Posterior cingulate gyrus (tissue), 11 donors: ENCODE results near the gene LMO1.
A peak's percentile ranks its signal among the peaks of the same experiment; 100 is the strongest.

Source experiments
- DNase-seq, 10 donors: peaks; one replicate each; pipeline versions ENCODE4 v3.0.0 to v3.0.0-alpha.2; 2020 to 2021; ENCODE audit warnings: mixed read lengths in 3 of 10
- intact Hi-C: fragments of 100-400 bp; cut with DNase I; formaldehyde crosslinking; loops from one replicate; pipeline ENCODE4 v1.15.1; 2023

LMO1 gene

GRCh38 chr11:8230921-8231847, 32.5 kb downstream of the LMO1 start:
- intact Hi-C loops: no loop called here
- DNase-seq: peak in 1 of 10 donors; percentile 68

DNA sequence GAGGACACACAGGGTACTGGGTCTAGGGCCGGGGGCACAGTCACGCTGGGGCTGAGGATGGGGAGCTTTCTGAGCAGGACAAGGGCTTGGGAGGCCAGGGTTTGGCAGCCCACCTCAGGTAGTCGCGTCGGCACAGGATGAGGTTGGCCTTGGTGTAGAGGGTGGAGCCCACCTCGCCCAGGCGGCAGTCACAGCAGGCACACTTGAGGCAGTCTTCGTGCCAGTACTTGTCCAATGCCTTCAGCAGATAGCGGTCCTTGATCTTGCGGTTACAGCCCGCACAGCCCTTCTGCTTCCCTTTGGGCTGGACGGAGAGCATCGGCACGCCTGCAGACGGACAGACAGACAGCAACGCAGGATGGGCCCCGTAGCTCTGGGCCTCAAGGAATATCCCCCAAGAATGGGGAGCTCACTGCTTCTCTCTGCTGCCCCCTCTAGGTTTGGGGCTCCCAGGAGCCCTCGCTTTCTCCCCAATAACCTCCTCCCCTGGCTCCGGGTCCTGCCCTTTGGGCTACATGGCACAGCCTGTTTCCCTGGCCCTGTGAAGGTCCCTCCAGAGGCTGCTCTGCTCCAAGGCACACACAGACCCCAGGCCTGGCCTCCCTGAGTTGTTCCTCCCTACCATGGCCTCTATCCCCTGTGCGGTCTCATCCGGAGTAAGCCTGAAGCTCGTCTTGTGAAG, 33.4 kb downstream of the LMO1 start:
- intact Hi-C loops: no loop called here

DNA sequence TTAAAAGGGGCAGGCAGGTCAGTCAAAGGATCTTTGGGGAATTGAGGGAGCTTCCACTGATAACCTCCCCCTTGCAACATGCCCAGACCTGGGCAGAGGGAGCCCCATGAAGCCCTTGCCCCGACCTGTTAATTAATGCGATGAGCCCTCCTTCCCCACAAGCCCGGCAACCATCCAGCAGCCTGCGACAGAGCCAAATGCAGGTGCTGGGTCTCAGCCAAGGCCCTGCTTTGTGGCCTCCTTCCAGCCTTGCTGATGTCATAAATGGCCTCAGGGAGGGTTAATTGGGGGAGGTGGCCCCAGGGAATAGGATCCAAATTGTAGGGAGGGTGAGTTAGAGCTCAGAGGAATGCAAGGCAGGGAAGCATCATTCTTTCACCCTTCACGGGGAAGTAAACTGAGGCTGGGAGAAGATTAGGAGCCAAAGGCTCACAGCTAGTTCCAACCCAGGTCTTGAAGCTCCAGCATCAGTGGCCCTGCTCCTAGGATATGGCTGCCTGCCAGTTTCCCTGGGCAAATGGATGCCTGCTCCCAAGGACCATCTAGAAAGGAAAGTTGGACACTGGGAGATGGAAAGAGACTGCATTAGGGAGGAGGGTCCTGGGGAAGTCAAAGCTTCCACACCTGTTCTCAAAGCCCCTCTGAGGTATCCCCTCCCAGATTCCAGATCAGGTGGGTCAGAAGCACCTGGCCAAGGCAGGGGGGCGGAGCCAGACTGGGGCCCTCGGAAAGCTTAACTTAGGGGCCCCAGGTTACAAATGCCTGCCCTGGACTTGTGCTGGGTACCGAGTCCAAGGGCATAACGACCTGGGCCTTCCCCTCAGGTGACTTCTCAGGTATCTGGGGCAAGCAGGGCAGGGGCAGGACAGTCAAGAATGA, 34.1 kb downstream of the LMO1 start:
- DNase-seq: peak in 1 of 10 donors; percentile 58
- intact Hi-C loops: loop anchor here (2.0 to 5.0 kb wide), 2 partner anchors 27 to 37 kb away; no protein-coding TSS in a partner anchor

More for the DNA sequence above, 33.4 kb downstream of the LMO1 start:
- DNase-seq: peak in 2 of 10 donors; percentile 65

DNA sequence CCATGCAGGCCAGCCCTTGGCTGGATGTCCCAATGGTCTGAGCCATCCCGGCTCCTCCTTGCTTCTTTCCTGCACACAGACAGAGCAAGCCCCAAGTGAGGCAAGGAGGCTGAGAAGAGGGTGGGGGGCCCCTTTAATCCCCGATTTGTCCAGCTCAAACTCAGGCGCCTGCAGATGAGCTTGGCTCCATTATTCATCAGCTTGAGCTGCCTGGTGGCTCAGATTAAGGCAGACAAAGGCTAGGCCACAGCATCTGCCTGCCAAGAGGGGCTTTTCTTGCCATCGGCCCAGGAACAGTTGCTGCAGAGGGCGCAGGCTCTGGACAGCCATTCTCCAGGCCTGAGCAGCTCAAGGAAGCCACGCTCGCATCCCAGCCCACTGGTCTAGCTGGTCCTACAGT, 35.4 kb downstream of the LMO1 start:
- DNase-seq: peak in 2 of 10 donors; percentile 34 to 59
- intact Hi-C loops: loop anchor here (2.0 to 5.0 kb wide), 2 partner anchors 29 to 36 kb away; no protein-coding TSS in a partner anchor

DNA sequence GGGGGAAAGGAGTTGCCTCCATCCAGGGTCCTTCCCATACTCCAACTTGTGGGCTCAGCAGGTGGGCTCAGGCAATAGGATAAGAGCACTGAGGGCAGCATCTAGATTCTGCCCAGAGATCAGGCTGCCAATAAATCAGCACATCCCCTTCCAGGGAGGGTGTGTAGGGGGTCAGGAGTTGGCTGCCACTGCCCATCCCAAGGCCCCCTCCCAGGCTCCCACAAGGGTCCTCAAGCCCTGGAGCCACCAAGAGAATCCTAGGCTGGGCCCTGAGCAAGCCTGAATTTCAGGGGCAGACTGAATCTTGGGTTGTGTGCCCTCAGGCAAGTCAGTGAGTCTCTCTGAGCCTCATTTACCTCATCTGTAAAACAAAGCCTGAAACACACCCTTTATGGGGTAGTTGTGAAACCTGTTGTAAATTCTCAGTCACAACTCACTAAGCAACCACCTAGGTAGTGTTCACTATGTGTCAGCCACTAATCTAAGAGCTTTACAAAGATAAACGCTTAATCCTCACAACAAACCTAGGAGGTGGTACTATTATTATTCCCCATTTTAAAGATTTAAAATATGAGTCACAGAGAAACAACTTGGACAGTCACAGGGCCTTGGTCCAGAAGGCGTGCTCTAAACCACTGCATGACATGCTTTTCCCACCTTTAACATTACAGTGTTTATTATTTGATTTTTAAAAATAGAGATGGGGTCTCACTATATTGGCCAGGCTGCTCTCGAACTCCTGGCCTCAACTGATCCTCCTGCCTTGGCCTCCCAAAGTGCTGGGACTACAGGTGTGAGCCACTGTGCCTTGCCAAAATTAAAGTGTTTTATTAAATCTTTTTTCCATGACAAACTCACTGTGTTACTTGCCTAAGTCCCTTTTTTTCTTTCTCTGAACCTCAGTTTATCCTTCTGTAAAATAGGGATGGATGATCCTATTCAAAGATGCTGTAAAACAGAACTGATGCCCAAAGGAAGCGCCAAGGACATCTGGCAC, 36.2 kb downstream of the LMO1 start:
- intact Hi-C loops: loop anchor here (2.0 to 5.0 kb wide), 2 partner anchors 29 to 35 kb away; no protein-coding TSS in a partner anchor
- peak in 2 of 10 donors; percentile 16 to 52 for DNase-seq

DNA sequence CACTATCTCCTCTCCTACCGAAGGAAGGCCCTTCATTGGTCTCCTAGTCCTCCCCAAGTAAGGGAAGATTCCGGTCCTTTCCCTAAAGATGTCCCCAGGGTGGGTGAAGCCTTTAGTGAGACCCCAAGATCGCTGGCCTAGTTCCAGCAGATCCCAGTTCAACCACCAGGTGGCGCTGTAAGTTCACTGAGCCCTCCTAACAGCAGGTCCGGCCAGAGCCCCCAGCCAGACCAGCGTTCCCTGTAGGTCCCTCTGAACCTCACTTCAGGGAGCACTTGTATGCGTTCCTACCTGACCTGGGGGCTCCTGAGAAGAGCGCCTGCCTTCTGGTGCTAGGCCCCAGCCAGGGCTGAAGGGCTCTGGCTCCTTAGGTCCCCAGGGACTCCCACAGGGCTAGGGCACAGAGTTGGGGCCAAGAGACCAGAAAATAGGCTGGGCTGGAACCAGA, 38.1 kb downstream of the LMO1 start:
- intact Hi-C loops: loop anchor here (1.0 to 5.0 kb wide), 3 partner anchors 33 to 341 kb away; partner anchors contain the start of gene LMO1
- peak; percentile 59 to 96 (median 82) for DNase-seq

DNA sequence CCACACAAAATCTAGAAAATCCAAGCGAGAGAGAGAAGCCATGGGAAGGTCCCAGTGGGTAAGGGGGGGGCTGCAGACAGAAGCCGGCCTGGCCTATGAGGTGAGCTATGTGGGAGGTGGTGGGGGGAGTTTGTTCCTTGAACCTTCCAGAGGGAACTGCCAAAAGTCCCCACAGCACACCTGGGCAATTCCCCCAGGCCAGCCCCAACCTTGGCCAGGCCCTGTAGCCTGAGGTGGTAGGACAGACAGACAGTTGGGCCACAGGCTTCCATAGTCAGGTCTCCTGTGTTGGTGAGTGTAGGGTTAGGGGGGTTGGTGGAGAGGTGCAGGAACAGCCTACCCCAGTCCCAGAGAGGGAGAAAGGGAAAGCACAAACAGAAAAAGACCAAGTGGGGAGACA, 39.0 kb downstream of the LMO1 start:
- intact Hi-C loops: loop anchor here (1.0 to 5.0 kb wide), 3 partner anchors 32 to 342 kb away; partner anchors contain the start of gene LMO1
- DNase-seq: peak in 1 of 10 donors; percentile 55

DNA sequence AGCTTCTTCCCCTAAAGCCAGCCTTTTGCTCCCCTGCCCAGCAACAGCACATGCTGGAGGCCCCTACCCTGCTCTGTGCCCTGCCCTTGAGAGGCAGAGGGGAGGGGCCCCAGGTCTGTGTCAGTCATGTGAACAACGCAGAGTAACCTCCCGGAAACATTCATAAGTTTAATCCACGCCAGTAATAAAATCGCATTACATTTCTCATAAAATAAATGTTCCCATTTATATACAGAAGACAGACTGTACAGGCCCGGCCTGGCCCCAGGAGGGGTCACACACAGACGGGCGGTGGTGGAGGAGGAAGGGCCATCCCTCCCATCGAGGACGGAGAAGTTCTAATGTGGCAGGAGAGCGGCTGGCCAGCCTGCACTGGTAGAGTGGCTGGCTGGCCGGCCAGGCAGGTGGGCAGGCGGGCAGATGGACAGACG, 39.5 kb downstream of the LMO1 start:
- peak in 2 of 10 donors; percentile 57 to 82 for DNase-seq
- intact Hi-C loops: no loop called here

DNA sequence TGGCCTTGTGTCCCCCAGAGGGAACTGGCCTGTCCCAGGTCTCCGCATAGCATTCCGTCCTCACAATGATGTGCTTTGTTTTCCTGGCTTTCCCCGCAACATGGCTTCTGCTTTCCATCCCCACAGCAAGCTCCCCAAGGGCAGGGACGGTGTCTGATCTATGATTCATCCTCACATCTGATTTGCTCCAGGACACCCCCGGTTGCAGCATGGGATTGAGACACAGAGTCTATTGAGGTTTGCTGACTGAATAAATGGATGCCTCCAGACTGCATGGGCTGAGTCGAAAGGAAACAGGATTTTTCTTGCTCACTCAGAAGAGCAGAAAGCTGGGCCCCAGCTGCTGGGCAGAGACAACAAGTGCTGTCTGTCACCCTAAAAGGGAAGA, 40.2 kb downstream of the LMO1 start:
- DNase-seq: peak in 2 of 10 donors; percentile 62 to 77
- intact Hi-C loops: no loop called here

DNA sequence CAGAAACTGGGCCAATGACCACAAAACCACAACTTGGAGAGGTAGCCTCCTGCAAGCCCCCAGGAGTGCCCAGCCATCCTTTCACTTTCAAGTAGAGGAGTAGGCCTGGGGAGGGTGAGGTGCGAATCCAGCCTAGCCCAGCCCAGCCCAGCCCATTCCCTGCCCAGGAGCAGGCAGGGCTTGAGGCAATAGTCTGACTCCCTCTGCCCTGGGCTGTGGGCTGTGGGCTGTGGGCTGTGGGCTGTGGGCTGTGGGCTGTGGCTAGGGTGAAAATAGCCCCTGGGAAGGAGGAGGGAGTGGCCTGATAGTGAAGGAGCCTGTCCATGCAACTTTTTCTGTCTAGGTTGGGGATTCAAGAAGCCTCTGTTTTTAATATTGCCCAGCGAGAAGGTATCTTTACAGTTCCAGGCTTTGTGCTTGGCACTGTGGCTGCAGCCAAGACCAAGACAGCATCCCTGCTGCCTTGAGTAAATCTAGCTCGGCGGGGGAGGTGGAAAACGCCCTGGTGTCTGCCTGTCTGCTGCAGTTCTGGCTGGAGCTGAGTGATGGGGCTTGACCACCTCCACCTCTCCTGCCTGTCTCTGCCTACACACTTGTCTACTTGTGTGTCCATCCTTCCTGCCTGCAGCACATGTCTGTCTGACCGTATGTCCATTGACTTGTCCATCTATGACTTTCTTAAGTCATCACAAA, 40.7 kb downstream of the LMO1 start:
- intact Hi-C loops: no loop called here

GRCh38 chr11:8221917-8222495, 41.7 kb downstream of the LMO1 start:
- intact Hi-C loops: no loop called here
- DNase-seq: peak in 1 of 10 donors; percentile 61

More for the DNA sequence above, 40.7 kb downstream of the LMO1 start:
- DNase-seq: peak in 3 of 10 donors; percentile 39 to 87 (median 87)

GRCh38 chr11:8221046-8221723, 42.5 kb downstream of the LMO1 start:
- peak in 1 of 10 donors; percentile 66 for DNase-seq
- intact Hi-C loops: no loop called here

GRCh38 chr11:8220261-8221045, 43.2 kb downstream of the LMO1 start:
- intact Hi-C loops: no loop called here
- peak in 1 of 10 donors; percentile 69 for DNase-seq

- intact Hi-C loops: no loop called here
- peak in 6 of 10 donors; percentile 36 to 93 (median 53) for DNase-seq
These were observed 44.2 kb downstream of the LMO1 start for GRCh38 chr11:8219257-8220021.

GRCh38 chr11:8218840-8219239, 44.8 kb downstream of the LMO1 start:
- peak in 1 of 10 donors; percentile 72 for DNase-seq
- intact Hi-C loops: no loop called here
